MM.1S (cell line): ENCODE data around the gene EIPR1.

Source experiments
- CTCF ChIP-seq: fragments of 300-600 bp; sonication (generic); IDR thresholded peaks from 2 replicates; pipeline ENCODE4 v1.5.1; 2016; ENCODE audit warnings: antibody characterized with exemption, low read length, mixed read lengths
- EZH2 ChIP-seq: fragments of 300-600 bp; sonication (generic); optimal IDR thresholded peaks from 2 replicates; pipeline ENCODE3; 2017; ENCODE audit warnings: low read depth, mild to moderate bottlenecking, antibody characterized with exemption, low read length, mixed read lengths
- EZH2phosphoT487 ChIP-seq: fragments of 300-600 bp; sonication (generic); IDR thresholded peaks from 2 replicates; pipeline ENCODE4 v1.6.1; 2018; ENCODE audit warnings: antibody characterized with exemption, low read length

DNA sequence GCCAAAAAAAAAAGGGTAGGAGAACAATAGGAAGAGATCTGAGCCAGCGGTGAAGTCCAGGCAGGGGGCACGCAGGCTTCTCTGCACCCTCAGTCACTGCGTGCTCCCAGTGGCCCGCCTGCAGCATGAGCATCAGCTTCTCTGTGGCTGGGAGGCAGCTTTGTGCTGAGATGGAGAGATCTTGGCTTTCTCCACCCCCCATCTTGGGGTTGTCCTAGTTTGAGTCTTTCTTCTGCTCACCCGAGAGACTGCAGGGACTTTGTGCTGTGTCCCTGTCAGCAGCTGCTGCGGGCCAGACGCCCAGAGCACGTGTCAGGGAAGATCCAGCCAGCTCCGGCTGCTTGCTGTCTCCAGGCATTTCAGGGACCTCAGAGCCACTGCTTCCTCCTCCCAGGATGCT lies 22.2 kb upstream of the EIPR1 start:
- TF ChIP-seq EZH2 (no peak), CTCF (no peak), EZH2phosphoT487 (no peak)
